ENCODE measurements around the gene ABHD3.

The ABHD3 gene

DNA sequence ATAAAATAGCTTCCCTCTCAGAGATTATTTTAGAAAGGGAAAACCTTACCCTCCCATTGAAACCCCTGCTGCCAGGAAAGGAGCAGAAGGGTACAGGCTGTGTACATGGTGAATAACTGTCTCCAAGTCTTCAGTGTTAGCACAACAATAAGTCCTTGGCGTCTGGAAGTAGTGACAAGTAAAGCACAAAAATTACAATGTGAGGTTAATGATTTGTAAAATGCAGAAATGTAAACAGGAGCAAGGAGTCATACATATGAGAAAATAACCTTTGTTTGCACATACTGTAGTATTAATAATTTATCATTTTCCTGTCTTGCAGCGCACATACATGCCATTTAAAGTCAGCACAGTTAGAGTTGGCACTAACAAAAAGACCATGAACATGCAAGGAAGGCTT is 40.5 kb downstream of the ABHD3 start:
- Histone ChIP-seq H3K4me1 (ENCODE audit: low read depth, poor library complexity, severe bottlenecking) (peaks cover 12% of the 10 kb centered on the region), H3K27ac (no peak overlapping the region; the same call in 1 of the 2 replicates), H3K4me2 (no peak overlapping the region), H3K4me3 (IDR thresholded peaks at IDR 0.05; ENCODE audit: insufficient read depth, low read depth, low read length) (no peak overlapping the region), H4K20me1 (ENCODE audit: insufficient read depth) (no peaks in the 10 kb centered on the region), H3K27me3 (ENCODE audit: insufficient read depth, low read depth) (no peaks in the 10 kb centered on the region), H3K79me2 (ENCODE audit: insufficient read depth, low read depth) (no peaks in the 10 kb centered on the region), H3K9ac (no peak overlapping the region), H3K36me3 (ENCODE audit: insufficient read depth) (no peaks in the 10 kb centered on the region), H2AFZ (ENCODE audit: low read depth) (no peak overlapping the region)
- TF ChIP-seq, protein P1, sequence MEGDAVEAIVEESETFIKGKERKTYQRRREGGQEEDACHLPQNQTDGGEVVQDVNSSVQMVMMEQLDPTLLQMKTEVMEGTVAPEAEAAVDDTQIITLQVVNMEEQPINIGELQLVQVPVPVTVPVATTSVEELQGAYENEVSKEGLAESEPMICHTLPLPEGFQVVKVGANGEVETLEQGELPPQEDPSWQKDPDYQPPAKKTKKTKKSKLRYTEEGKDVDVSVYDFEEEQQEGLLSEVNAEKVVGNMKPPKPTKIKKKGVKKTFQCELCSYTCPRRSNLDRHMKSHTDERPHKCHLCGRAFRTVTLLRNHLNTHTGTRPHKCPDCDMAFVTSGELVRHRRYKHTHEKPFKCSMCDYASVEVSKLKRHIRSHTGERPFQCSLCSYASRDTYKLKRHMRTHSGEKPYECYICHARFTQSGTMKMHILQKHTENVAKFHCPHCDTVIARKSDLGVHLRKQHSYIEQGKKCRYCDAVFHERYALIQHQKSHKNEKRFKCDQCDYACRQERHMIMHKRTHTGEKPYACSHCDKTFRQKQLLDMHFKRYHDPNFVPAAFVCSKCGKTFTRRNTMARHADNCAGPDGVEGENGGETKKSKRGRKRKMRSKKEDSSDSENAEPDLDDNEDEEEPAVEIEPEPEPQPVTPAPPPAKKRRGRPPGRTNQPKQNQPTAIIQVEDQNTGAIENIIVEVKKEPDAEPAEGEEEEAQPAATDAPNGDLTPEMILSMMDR (conservative IDR thresholded peaks at IDR 0.05; ENCODE audit: low read depth, low read length), result no peak

DNA sequence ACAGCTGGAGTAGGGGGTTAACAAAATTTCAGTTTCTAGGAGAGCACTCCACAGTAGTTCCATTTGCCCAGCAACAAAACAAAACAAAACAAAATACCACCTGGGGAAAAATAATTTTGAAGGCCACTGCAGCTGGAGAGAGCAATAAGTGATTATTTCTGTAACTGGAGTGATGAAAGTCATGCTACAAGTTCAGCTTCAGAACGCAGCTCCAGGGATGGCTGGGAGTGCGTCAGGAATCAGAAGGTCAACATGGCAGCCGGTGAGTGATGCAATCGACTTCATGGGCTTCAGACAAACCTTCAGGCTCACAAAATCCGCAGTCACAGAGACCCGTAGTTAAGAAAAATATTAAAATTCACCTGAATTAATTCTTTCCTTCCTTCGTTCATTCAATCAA is 41.0 kb downstream of the ABHD3 start:
- Histone ChIP-seq H3K4me2 (no peak overlapping the region), H3K4me1 (ENCODE audit: low read depth, poor library complexity, severe bottlenecking) (peaks cover 12% of the 10 kb centered on the region), H2AFZ (ENCODE audit: low read depth) (no peak overlapping the region), H4K20me1 (ENCODE audit: insufficient read depth) (no peaks in the 10 kb centered on the region), H3K36me3 (ENCODE audit: insufficient read depth) (no peaks in the 10 kb centered on the region), H3K9ac (no peak overlapping the region), H3K27ac (no peak overlapping the region), H3K4me3 (IDR thresholded peaks at IDR 0.05; ENCODE audit: insufficient read depth, low read depth, low read length) (no peak overlapping the region), H3K27me3 (ENCODE audit: insufficient read depth, low read depth) (no peaks in the 10 kb centered on the region), H3K79me2 (ENCODE audit: insufficient read depth, low read depth) (no peaks in the 10 kb centered on the region)
- TF ChIP-seq, protein P1 (conservative IDR thresholded peaks at IDR 0.05; ENCODE audit: low read depth, low read length), result no peak

DNA sequence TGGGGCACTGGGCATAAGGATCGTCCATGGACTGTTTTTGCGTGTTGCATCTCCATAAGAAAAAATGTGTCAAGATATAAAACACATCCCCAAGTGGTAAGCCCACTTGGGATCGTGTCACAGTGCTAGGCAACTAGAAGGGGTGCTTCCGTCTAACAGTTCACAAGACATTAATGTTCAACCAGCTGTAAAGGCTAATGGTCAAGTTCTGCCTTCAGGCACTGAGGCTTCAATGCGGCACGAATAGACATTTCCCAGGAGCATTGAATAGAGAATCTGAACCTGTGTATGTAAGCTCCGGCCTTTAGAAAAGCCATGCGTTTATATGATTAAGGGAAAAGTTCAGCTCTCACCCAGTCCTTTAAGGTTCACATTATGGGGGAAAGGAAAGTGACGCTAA is 42.0 kb downstream of the ABHD3 start:
- no peak overlapping the region for H3K9ac ChIP-seq
- peaks cover 12% of the 10 kb centered on the region for H3K4me1 ChIP-seq (ENCODE audit: low read depth, poor library complexity, severe bottlenecking)
- no peaks in the 10 kb centered on the region for H3K79me2 ChIP-seq (ENCODE audit: insufficient read depth, low read depth)
- H3K36me3 ChIP-seq (ENCODE audit: insufficient read depth), result no peaks in the 10 kb centered on the region
- TF ChIP-seq, protein P1 (conservative IDR thresholded peaks at IDR 0.05; ENCODE audit: low read depth, low read length), result no peak
- H4K20me1 ChIP-seq (ENCODE audit: insufficient read depth), result no peaks in the 10 kb centered on the region
- no peaks in the 10 kb centered on the region for H3K27me3 ChIP-seq (ENCODE audit: insufficient read depth, low read depth)
- H3K27ac ChIP-seq, result no peak overlapping the region
- no peak overlapping the region for H3K4me3 ChIP-seq (IDR thresholded peaks at IDR 0.05; ENCODE audit: insufficient read depth, low read depth, low read length)
- no peak overlapping the region for H3K4me2 ChIP-seq
- no peak overlapping the region for H2AFZ ChIP-seq (ENCODE audit: low read depth)

DNA sequence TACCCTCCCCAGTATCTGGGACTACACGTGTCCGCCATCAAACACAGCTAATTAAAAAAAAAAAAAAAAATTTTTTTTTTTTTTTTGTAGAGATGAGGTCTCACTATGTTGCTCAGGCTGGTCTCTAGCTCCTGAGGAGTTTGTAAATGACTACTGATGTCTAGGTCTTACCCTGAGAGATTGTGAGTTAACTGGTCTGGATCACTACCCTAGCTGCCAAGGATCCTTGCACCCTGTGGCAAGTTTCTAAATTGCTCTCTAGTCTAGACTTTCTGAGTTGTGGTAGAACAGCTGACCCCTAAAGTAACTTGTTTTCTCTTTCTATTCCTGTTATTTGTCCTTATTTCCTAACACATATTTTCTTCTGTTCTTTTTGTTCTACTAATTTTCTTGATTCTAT is 44.5 kb downstream of the ABHD3 start:
- H3K4me1 ChIP-seq (ENCODE audit: low read depth, poor library complexity, severe bottlenecking), result peaks cover 30% of the 10 kb centered on the region
- no peaks in the 10 kb centered on the region for H3K36me3 ChIP-seq (ENCODE audit: insufficient read depth)

More for the DNA sequence above, 44.5 kb downstream of the ABHD3 start:
- Histone ChIP-seq H3K4me2 (no peak overlapping the region), H3K79me2 (ENCODE audit: insufficient read depth, low read depth) (no peaks in the 10 kb centered on the region), H4K20me1 (ENCODE audit: insufficient read depth) (no peaks in the 10 kb centered on the region), H3K27ac (no peak overlapping the region), H3K4me3 (IDR thresholded peaks at IDR 0.05; ENCODE audit: insufficient read depth, low read depth, low read length) (no peak overlapping the region), H3K9ac (no peak overlapping the region), H3K27me3 (ENCODE audit: insufficient read depth, low read depth) (no peaks in the 10 kb centered on the region), H2AFZ (ENCODE audit: low read depth) (no peak overlapping the region)
- TF ChIP-seq, protein P1 (conservative IDR thresholded peaks at IDR 0.05; ENCODE audit: low read depth, low read length), result no peak
